Superior temporal gyrus (tissue), 1 donor: ENCODE results near the gene FOXO6.
A peak's percentile ranks its signal among the peaks of the same experiment; 100 is the strongest.

Source experiments
- DNase-seq: peaks from one replicate; pipeline ENCODE4 v3.0.0-alpha.2; 2016; ENCODE audit errors: extremely low spot score

The FOXO6 gene

GRCh38 chr1:41366455-41367287, 5.4 kb downstream of the FOXO6 start:
- DNase-seq, result no peak

- DNase-seq, result no peak
These were observed 6.0 kb downstream of the FOXO6 start for GRCh38 chr1:41367288-41367642.

- DNase-seq, result no peak
These were observed 7.1 kb downstream of the FOXO6 start for GRCh38 chr1:41368366-41368765.

- no peak for DNase-seq
These were observed 7.6 kb downstream of the FOXO6 start for GRCh38 chr1:41368801-41369200.

GRCh38 chr1:41369531-41369930, 8.3 kb downstream of the FOXO6 start:
- DNase-seq, result no peak

GRCh38 chr1:41370225-41370624, 9.0 kb downstream of the FOXO6 start:
- DNase-seq, result no peak

- DNase-seq, result no peak
These were observed 9.7 kb downstream of the FOXO6 start for GRCh38 chr1:41370756-41371420.

GRCh38 chr1:41371630-41372599, 10.7 kb downstream of the FOXO6 start:
- DNase-seq, result peak; percentile 78

- DNase-seq, result no peak
These were observed 11.4 kb downstream of the FOXO6 start for GRCh38 chr1:41372600-41372993.

GRCh38 chr1:41373373-41373772, 12.1 kb downstream of the FOXO6 start:
- no peak for DNase-seq

GRCh38 chr1:41374711-41375110, 13.5 kb downstream of the FOXO6 start:
- no peak for DNase-seq

- no peak for DNase-seq
These were observed 16.2 kb downstream of the FOXO6 start for GRCh38 chr1:41377397-41377796.

GRCh38 chr1:41378222-41378621, 17.0 kb downstream of the FOXO6 start:
- no peak for DNase-seq

GRCh38 chr1:41378999-41379737, 17.9 kb downstream of the FOXO6 start:
- DNase-seq, result no peak

- DNase-seq, result no peak
These were observed 18.5 kb downstream of the FOXO6 start for GRCh38 chr1:41379738-41380130.

GRCh38 chr1:41380195-41380594, 19.0 kb downstream of the FOXO6 start:
- no peak for DNase-seq

GRCh38 chr1:41380979-41381691, 19.9 kb downstream of the FOXO6 start:
- no peak for DNase-seq

GRCh38 chr1:41381692-41382479, 20.7 kb downstream of the FOXO6 start:
- no peak for DNase-seq

- DNase-seq, result no peak
These were observed 21.4 kb downstream of the FOXO6 start for GRCh38 chr1:41382480-41383090.
